Measurements from ENCODE around the gene KMT2D.

The KMT2D gene

DNA sequence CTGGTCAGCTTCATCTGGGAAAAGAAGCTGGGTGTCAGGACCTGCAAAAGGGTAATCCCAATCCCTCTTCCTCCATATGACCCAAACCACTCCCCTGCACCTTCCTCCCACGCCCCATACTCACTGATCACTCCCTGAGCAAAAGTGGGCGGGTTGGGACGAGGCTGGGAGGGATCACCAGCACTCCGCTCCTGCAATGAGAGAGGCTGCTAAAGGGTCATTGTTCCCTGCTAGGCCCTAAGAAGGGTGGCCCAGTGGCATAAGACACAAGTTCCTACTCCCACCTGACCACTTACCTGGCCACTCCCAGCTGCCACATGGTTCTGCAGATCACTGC lies 26.3 kb downstream of the KMT2D start:
- DNase-seq = no peak

DNA sequence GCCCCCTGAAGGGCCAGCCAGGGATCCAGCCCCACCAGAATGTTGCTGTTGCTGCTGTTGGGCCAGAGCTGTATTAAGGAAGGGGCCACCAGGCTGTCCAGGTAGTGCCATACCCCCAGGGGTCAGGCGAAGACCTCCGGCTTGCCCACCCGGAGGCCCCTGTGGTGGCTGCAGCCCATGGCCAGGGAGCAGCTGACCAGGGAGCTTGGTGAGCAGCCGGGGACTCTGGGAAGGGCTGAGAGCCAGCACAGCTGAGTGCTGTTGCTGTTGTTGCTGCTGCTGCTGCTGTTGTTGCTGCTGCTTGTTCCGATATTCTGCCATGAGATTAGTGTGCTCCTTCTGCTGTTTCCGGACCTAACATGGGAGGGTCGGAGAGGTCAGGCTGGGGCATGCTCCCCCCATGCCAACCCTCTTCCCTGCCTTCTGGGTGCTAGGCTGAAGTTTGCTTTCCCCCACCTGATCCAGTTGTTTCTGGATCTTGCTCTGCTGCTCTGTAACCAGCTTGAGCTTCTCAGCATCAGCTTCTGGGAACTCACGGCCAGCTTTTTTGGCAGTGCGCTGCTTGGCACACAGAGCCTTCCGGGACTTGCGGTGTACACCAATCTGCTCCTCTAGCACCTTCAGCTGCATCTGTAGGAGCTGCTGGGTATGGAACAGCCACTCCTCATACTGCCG lies 26.8 kb downstream of the KMT2D start:
- peak in 2 of 14 donors; percentile 10 to 40 for DNase-seq

DNA sequence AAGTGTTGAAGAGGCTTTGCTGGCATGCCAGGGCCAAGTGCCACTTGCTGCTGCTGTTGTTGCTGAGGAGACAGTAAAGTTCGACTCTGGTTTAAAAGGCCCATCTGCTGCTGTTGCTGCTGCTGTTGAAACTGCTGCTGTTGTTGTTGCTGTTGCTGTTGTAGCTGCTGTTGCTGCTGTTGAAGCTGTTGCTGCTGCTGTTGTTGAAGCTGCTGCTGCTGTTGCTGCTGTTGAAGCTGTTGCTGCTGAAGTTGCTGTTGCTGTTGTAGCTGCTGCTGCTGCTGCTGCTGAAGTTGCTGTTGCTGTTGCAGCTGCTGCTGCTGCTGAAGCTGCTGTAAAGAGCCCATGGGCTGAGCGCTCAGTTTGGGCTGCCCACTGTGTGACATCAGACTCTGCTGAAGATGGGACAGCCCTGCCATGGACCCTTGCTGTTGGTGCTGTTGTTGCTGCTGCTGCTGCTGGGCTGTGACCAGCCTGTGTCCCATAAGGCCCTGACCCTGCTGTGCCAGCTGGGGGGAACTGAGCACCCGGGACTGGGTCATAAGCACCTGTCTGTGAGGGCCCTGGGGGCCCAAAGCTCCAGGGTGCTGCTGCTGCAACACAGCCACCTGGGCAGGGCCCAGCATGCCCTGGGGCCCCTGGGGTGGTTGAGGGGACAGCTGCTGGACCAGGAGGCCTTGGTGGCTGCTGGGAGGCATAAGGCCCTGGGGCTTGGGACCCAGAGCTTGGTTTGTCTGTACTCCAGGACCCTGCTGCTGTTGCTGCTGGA lies 27.7 kb downstream of the KMT2D start:
- peak in 1 of 14 donors; percentile 12 for DNase-seq

DNA sequence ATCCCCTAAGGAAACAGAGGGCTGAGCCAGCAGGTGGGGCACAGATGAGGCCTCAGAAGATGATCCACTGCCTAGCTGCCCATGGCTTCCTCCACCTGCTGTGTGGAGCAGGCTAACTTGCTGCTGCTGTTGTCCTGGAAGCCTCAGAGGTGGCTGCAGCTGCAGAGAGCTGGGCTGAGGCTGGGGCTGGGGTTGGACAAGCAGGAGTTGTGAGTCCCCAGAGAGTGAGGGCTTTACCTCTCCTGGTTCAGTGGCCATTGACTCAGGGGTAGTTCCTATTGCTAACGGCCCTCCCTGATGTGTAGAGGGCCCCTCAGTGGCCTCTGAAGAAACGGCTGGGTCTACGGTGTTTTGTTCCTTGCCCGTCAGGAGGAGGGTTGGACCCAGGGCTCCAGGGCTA lies 28.3 kb downstream of the KMT2D start:
- DNase-seq = peak in 1 of 14 donors; percentile 10

DNA sequence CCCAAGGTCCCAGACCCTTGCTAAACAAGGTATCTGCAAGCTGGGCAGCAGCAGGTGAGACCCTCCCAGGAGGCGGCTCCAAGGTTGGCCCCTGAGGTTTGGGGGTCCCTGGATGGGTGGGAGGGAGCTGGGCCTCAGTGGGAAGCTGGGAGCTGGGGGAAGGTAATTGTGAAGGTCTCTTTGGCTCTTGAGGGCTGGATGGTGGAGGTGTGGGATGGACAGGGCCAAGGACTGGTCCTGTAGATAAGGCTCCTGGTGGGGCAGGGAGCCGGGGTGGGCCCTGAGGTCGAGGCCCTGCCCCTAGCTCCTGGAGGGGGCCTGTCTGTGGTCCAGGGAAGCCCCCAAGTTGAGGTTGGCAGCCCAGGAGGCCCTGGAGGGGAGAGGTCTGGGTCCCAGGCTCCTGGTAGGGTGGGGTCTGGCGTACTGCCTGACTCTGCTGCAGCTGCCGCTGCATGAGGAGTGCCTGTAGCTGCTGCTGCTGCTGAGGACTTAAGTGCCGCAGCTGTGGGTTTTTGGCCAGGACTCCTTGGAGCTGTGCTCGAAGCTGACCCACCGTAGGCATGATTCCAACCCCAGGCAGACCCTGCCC lies 28.9 kb downstream of the KMT2D start:
- no peak for DNase-seq

DNA sequence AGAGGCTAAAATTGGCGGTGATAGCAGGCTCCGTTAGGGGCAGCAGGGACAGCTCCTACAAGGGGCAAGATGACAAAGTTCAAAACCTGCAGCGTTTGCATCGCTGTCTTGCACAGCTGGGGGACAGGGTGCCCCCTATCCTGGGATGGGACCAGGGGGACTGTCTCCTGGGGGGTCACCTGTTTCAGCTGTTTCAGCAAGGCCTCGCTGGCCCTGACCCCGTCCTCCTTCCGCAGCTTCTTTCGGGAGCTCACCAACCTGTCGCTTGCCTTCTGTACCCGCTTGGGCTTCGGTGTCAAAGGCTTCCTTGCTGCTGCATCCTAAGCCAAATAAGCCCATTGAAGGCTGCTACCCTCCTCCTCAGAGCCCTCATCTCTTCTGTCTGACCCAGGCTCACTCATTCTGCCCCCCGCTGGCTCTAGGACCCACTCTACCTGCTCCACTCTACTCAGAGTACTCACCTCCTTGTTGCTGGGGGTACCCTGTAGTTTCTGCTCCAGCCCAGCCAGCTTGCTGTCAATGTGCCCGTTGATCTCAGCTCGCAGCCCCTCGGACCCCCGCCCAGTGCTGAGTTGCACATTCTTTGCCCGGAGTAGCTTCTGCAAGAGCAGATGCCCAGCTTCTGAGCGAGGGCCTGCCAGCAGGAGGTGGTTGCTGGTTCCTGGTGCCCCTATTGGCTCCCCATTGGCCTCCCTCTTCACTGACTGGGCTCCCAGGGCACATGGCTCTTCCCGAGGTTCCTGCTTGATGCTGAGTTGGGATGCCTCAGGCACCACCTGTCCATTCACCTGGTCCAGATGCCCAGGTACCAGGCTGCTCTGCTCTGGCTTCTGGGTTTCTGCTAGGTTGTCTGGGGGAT lies 29.7 kb downstream of the KMT2D start:
- no peak for DNase-seq

DNA sequence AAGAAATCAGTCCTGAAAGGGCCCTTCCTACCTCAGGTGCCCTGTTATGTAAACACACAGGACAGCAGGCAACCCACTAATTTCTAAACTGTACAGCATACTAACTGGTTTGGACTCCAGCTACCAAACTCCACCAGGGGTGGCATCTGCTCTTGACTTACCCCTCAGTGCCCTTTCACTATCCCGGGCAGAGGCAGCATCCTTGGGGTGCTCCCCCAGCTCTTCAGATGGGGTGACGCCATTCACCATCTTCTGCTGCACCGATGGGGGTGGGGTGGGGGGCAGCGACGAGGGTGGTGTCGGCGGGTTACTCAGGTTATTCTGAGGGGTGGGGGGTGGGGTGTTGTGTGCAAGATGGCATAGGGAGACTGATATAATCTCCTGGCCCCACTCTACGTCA lies 30.5 kb downstream of the KMT2D start:
- no peak for DNase-seq

DNA sequence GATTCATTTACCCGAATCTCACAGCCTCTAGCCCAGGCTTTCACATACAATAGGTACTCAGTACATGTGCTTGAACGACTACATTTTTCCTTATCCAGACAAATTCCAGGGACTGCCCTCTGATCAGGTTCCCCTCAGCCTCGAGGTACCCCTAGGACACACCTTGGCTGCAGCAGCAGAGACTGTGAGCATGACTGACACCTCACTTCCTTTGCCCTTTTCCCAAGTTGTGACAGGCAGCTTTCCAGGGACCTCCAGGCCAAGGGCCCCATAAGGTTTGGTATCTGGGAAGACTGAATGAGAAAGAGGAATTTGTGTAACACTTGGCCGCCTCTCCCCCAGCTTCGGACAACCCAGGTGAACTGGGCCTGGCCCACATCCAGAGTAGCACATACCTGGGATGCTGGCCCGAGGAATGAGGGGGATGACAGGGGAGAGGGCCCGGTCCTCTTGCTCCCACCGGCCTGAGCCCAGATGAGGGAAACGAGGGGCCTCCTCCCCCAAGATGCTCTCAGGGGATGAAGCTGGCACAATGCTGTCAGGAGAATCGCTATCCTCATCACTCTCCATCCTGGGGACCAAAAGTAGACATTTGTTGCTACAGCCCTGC lies 31.8 kb downstream of the KMT2D start:
- DNase-seq = no peak

DNA sequence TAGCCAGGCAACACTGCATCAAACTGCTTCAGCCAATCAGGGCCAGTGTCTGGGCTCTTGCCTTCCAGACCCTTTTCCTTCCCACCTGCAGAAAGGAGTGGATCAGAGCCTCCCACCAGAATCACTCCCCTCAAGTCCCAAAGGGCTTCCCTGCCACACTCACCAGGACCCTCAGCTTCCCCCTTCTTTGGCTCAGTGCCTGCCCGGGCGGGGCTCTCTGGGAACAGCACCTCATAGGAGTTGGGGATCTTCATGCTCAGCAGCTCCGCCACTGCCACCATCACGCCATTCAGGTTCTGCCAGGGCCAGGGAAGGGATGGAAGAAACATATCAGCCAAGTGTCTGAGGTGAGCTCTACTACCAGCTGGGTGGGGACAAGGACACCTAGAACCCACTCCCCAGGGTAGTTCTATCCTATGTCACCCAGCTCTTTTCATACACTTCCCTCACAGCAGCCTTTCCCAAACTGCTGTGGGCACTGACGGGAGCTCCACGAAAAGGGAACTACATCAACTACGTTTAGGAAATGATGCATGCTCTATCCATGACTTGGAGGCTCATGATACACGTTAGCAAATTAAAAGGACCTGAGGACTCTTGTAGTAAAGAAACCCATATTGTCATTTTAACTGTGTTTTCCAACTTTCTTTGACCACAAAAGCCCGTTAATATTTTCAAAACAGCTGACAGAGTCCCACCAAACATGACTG lies 32.6 kb downstream of the KMT2D start:
- DNase-seq = no peak

DNA sequence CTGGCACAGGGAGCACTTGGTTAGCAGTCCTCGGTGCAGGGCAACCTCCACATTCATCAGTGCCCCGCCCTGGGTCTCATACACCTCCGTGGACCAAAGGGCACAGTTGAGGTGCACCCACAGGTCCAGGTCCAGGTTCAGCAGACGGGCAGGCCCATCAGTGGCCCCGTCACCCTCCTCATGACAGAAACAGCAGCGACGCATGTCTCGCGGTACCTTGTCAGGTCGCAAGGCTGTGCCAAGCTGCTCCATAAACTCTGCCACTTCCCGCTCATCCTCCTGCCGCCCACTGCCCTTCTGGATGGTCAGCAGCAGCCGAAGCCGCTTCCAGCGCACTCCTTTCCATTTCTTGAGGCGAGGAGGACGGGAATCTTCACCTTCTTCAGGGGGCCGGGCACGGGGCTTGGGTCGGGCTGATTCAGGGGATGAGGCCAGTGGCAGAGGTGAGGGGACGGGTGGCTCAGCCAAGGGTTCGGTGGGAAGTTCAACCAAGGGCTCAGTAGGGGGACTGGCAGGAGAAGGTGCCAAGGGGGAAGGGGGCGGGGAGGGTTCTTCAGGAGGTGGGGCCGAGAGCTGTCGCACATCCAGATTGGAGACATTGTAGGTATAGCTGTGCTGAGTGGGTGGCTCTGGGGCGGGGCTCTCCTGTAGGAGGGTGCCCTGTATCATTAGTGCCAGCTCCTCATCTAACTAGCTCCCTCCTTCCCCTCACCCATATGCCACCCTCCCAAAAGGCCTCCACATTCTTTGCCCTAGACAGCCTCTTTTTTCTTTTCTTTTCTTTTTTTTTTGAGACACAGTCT lies 33.7 kb downstream of the KMT2D start:
- DNase-seq = no peak

DNA sequence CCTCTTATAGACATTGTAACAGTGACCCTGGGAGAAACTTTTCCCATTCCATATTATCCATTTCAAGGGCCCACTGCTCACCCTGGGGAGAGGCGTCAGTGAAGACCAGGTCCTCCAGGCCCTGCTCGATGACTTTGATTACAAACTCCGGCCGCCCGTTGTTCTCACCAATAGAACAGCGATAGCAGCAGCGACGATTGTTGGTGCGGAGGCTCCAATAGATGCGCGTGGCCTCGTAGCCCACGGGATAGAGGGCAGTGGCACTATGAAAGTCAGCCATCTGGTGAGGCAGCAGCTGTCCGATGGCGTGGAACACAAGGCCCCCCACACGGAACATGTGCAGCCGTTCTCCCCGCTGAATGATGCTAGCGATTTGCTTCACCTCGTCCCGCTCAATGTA lies 34.5 kb downstream of the KMT2D start:
- no peak for DNase-seq

DNA sequence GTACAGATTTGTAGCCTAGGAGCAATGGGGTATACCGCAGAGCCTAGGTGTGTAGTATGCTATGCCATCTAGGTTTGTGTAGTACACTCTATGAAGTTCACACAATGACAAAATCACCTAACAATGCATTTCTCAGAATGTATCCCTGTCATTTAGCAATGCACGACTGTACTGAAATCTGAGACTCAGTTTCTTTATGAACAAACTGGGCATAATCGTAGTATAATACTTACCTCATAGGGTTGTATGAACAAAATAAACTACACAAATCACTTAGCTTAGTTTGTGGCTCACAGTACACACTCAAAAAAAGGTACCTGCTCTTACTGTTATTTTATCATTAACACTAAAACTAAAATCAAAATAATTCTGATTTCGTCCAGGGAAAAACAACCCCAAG lies 35.1 kb downstream of the KMT2D start:
- DNase-seq = no peak

DNA sequence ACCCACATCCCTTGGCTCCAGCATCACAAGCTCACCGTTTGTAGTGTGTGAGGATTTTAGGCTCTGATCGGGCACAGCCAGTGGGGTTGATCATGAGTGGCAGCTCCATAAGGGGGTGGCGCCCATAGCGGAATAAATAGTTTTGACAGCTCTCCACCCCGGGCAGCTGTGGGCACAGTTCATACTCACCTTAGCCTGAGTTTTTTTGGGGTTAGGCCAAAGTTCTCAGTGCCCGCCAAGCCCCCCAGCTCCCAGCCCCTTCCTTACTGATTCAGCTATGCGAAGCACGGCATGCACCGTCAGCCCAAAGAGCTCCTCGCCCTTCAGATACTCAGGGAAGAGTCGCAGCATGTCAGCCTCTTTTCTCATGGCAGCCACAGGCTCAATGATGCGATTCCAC lies 36.1 kb downstream of the KMT2D start:
- DNase-seq = no peak

DNA sequence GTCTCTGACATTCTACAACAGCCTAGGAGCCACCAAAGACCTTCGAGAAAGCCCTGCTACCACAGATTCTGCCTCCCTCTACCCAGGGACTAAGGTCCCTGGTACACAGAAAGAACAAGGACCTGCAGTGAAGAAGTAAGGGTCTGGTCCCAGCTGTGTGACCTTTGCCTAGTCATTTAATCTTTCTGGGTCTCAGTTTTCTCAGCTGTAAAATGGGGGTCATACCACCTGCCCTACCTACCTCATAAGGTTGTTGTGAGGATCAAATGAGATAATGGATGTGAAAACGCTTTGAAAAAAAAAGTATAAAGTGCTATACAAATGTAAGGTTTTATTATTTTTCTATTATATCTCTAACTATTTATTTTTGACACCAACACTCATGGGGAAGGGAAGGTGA lies 36.8 kb downstream of the KMT2D start:
- DNase-seq = no peak

DNA sequence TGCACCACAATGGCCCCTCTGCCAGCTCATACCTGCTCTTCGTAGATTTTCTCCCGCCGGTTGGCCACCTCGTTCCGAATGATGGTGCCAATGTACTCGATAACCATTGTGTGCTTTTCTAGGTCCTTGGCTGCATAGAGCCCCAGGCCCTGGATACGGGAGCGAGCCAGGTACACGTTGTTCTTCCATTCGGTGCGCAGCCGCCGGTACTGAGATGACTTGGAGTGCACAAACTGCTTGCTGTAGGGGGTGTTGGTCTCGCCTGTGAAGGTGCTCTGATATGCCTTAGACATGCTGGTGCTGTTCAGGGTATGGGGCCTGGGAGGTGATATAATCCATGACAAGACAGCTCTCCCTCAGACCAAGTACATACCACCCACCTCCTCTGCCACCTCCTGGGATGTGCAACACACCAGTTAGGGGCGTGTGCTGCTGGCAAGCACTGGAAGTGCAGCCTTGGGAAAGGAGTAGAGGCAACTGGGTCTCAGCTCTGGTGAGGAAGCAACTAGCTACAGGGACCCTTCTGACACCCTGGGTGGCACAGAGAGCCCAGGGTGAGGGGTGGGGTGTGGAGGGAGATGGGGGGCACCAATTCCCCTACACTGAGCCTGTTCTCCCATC lies 37.9 kb downstream of the KMT2D start:
- DNase-seq = no peak

DNA sequence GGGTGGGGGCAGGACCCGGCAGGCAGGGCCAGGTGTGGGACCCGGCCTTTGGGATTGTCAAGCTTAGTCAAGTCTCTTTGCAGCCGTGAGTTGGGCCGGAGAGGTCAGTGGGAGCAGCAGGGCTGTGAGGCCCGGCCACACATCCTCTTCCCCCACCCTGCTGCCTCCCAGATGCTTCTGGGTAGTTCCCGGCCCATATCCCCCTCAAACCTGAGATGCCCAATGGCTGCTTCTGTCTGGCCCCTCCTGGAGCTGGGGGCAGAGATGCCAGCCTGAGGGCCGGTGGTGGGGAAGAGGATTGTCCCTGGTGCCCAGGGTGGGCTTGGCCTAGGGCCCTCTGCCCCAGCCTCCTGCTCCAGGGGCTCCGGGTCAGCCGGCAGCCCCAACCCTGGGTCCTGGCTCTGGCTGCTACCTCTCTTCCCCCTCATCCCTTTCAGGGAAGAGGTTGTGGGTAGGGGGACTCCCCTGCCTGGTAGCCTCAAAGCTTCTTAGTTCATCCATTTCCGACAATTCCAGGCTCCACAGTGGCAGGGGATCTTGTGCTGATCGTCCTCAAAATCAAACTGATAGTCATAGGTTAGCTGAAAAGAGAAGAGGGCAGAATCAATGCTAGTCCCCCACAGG lies 39.2 kb downstream of the KMT2D start:
- no peak for DNase-seq

DNA sequence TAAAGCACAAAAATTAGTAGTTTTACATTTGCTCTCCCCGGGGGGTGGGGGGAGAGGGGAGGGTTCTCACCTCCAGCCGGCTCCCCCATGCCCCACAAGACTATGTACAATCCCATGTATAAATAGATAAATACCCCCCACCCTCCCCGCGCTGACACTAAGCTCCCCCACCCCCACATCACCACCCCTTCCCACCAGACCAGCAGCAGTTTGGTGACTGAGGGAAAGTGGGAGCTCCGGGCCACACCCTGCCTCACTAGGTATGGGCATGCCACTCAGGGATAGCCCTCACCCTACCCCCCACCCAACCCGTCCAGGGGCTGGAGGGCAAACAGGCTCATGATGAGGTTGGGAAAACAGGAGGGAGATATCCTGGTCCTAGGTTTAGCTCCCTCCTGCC lies 40.2 kb downstream of the KMT2D start:
- DNase-seq = no peak

DNA sequence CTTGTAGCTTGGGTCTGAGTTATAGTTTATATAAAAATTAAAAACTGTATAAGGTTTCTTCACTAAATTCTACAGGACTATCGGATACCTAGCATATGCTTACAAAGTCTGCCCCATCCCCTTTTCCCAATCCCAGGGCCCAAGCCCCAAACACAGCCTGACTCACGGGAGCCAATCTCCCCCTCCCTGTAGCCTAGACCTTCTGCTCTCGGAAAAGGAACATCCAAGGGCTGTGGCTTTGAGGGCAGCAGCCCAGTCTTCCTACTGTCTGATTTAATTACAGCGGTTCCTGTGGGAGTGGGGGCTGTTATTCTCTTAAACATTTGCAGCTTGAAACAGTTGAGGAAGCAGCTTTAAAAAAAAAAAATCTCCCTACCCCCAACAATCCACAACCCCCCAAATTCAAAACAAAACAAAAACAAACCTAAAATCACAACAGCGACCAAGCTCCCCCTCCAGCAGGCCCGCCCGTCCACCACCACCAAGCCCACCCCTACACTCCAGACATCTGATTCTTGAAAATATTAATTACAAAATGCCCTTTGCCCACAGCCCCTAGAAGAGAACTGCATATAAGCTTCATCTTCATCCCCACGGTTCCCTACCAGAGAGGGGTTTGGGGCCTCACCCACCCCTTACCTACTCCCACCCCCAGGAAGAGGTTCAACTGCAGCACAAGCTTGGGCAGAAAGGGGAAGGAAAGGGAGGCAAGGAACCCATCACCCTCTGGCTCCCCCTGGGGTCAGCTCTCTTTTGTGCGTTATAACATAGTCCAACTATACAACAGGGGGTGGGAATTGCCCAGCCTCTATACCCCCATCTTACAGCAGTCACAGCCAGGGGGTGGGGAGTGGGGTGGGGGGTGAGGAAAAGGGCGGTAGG lies 40.9 kb downstream of the KMT2D start:
- peak in 1 of 14 donors; percentile 15 for DNase-seq

DNA sequence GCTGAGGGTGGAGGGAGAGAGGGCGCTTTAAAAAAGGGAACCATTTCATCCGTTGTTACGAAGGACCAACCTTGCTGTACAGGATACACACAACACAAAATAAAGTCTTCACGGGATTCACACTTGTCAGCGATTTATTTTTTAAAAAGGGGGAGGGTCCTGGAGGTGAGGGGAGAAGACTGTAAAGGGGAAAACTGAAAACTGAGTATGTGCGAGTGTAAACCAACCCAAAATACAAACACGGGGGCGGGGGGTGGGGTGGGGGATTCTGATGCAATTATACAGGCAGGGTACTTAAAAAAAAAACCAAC lies 41.5 kb downstream of the KMT2D start:
- no peak for DNase-seq

Measured in C1 segment of cervical spinal cord (tissue), 14 donors.